BJ (cell line): ENCODE data around the gene TPPP. TPM values are rescaled to one million over a fixed set of nuclear protein-coding genes. Genes with fewer than 3 reads are reported as not detected.

Experiments used
- CTCF ChIA-PET: fragments of 350-600 bp; formaldehyde crosslinking; extraction: SDS; loops from one replicate; lab custom pipeline; 2021; ENCODE audit warnings: antibody characterized with exemption, inconsistent platforms; lab: Yijun Ruan, JAX
- POLR2A ChIA-PET: fragments of 300-600 bp; sonication (Branson Sonifier 250); formaldehyde crosslinking; extraction: SDS; loops from one replicate; lab custom pipeline; 2021; ENCODE audit warnings: antibody characterized with exemption; lab: Charles Lee
- DNase-seq: peaks from one replicate; pipeline ENCODE4 v3.0.0-alpha.2; 2011; ENCODE audit warnings: low read depth
- H3K27me3 ChIP-seq: 2 replicates; pipeline ENCODE4 v1.6.0; 2011; ENCODE audit warnings: low read length; ENCODE audit not compliant: control insufficient read depth, insufficient read depth
- H3K36me3 ChIP-seq: 2 replicates; pipeline ENCODE4 v1.5.1; 2011; ENCODE audit warnings: low read length; ENCODE audit not compliant: control insufficient read depth, insufficient read depth
- H3K4me3 ChIP-seq: 2 replicates; pipeline ENCODE4 v1.5.1; 2011; ENCODE audit warnings: low read depth, mild to moderate bottlenecking, control low read depth, low read length
- CTCF ChIP-seq: IDR thresholded peaks from 2 replicates; pipeline ENCODE4 v1.5.1; 2011; ENCODE audit warnings: low read depth, mild to moderate bottlenecking, control low read depth, inconsistent platforms, low read length, moderate library complexity; ENCODE audit not compliant: insufficient read depth
- polyA plus RNA-seq: library from polyadenylated mRNA; depleted of rRNA; stranded (reverse); fragments of >200 nt; gene quantifications from 2 replicates; pipeline ENCODE4 v1.2.3, GENCODE V29; 2011

Gene TPPP
- polyA plus RNA-seq, 1 experiment: 0.09 TPM

- DNase-seq: no peak
- POLR2A ChIA-PET: no interaction called here
- H3K36me3 ChIP-seq: no peaks in the 10 kb centered on the region
- no peak overlapping the region for H3K4me3 ChIP-seq
- TF ChIP-seq CTCF: no peak
- CTCF ChIA-PET: no interaction called here
- H3K27me3 ChIP-seq: peaks cover 4% of the 10 kb centered on the region; the same call in 1 of the 2 replicates
These were observed 17.9 kb downstream of the TPPP start for GRCh38 chr5:675111-675870.

GRCh38 chr5:674630-675011 lies 18.5 kb downstream of the TPPP start:
- peaks cover 4% of the 10 kb centered on the region; the same call in 1 of the 2 replicates for H3K27me3 ChIP-seq
- ChIA-PET CTCF (interaction anchor here (2.8 to 6.7 kb wide), 2 partner anchors 218 to 229 kb away, joined by 8 to 102 read pairs; partner anchors contain the start of genes BRD9 and TRIP13), POLR2A (no interaction called here)
- H3K36me3 ChIP-seq: no peaks in the 10 kb centered on the region
- DNase-seq: no peak
- H3K4me3 ChIP-seq: no peak overlapping the region
- TF ChIP-seq CTCF: no peak

GRCh38 chr5:673831-674629 lies 19.1 kb downstream of the TPPP start:
- POLR2A ChIA-PET: no interaction called here
- Histone ChIP-seq H3K27me3 (peaks cover 4% of the 10 kb centered on the region; the same call in 1 of the 2 replicates), H3K4me3 (no peak overlapping the region), H3K36me3 (no peaks in the 10 kb centered on the region)
- no peak for TF ChIP-seq CTCF
- no peak for DNase-seq
- CTCF ChIA-PET: interaction anchor here (2.8 to 6.7 kb wide), 2 partner anchors 218 to 230 kb away, joined by 8 to 102 read pairs; partner anchors contain the start of genes BRD9 and TRIP13

- peaks cover 4% of the 10 kb centered on the region; the same call in 1 of the 2 replicates for H3K27me3 ChIP-seq
- H3K36me3 ChIP-seq: no peaks in the 10 kb centered on the region
- no peak overlapping the region for H3K4me3 ChIP-seq
- ChIA-PET CTCF (interaction anchor here (1.8 to 6.7 kb wide), 4 partner anchors 19 to 356 kb away, joined by 4 to 102 read pairs (median 30); partner anchors contain the start of genes BRD9 and TRIP13), POLR2A (no interaction called here)
- DNase-seq: no peak
- no peak for TF ChIP-seq CTCF
These were observed 19.9 kb downstream of the TPPP start for GRCh38 chr5:673161-673830.
